ENCODE measurements around the gene TRIM14.

DNA sequence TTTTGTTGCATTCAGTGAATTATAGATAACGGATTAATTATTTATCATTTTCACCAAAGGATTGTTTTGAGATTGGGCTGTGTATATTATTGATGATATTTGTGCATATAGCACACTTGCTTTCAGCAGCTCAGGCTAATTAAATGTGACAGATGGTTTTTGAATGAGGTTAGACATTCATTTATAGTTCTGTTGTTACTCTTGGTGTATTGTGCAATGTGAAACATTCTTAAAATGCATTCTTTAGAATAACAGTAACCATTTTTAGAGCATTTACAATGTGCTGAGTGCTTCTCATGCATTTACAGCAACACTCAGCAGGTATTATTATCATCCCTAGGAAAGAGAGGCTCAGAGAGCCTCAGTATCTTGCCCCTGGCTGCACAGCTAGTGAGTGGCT is 38.7 kb downstream of the TRIM14 start:
- TF ChIP-seq, protein P1, sequence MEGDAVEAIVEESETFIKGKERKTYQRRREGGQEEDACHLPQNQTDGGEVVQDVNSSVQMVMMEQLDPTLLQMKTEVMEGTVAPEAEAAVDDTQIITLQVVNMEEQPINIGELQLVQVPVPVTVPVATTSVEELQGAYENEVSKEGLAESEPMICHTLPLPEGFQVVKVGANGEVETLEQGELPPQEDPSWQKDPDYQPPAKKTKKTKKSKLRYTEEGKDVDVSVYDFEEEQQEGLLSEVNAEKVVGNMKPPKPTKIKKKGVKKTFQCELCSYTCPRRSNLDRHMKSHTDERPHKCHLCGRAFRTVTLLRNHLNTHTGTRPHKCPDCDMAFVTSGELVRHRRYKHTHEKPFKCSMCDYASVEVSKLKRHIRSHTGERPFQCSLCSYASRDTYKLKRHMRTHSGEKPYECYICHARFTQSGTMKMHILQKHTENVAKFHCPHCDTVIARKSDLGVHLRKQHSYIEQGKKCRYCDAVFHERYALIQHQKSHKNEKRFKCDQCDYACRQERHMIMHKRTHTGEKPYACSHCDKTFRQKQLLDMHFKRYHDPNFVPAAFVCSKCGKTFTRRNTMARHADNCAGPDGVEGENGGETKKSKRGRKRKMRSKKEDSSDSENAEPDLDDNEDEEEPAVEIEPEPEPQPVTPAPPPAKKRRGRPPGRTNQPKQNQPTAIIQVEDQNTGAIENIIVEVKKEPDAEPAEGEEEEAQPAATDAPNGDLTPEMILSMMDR (IDR thresholded peaks at IDR 0.05) = no peak
- TF ChIP-seq POLR2A (IDR thresholded peaks at IDR 0.05) (no peak), EP300 (IDR thresholded peaks at IDR 0.05) (no peak), POLR2AphosphoS5 (IDR thresholded peaks at IDR 0.05) (no peak)
